Activated naive CD8-positive, alpha-beta T cell treated with anti-CD3 and anti-CD28 coated beads for 36 hours (primary cell): Measurements from ENCODE around the gene TMEM108. TPM values are rescaled to one million over a fixed set of nuclear protein-coding genes. Genes with fewer than 3 reads are reported as not detected.

Experiments
- DNase-seq: peaks from one replicate; pipeline ENCODE4 v3.0.0; 2021
- H3K27ac Mint-ChIP-seq: one replicate; pipeline ENCODE4 v1.8.0; 2022; ENCODE audit warnings: mild to moderate bottlenecking, moderate library complexity, mixed read lengths
- H3K27me3 Mint-ChIP-seq: one replicate; pipeline ENCODE4 v1.8.0; 2022; ENCODE audit warnings: mild to moderate bottlenecking, mixed read lengths
- H3K36me3 Mint-ChIP-seq: one replicate; pipeline ENCODE4 v1.8.0; 2021; ENCODE audit warnings: mild to moderate bottlenecking, mixed read lengths
- H3K4me1 Mint-ChIP-seq: one replicate; pipeline ENCODE4 v1.8.0; 2021; ENCODE audit warnings: mixed read lengths
- H3K4me3 Mint-ChIP-seq: one replicate; pipeline ENCODE4 v1.8.0; 2022; ENCODE audit warnings: mild to moderate bottlenecking, moderate library complexity, mixed read lengths
- H3K9me3 Mint-ChIP-seq: one replicate; pipeline ENCODE4 v1.8.0; 2022; ENCODE audit warnings: mixed read lengths
- total RNA-seq, 2 experiments: library from RNA; stranded (reverse); gene quantifications; one replicate each; pipeline ENCODE4 v1.2.3, GENCODE V29; 2021

TMEM108 gene
- total RNA-seq, 2 experiments from 2014 or later = not detected

GRCh38 chr3:133077688-133078087 lies 39.5 kb downstream of the TMEM108 start:
- Mint-ChIP-seq H3K36me3 (no peaks in the 10 kb centered on the region), H3K4me1 (no peaks in the 10 kb centered on the region), H3K9me3 (peaks cover 2% of the 10 kb centered on the region), H3K4me3 (no peak overlapping the region), H3K27ac (no peak overlapping the region), H3K27me3 (peaks cover 14% of the 10 kb centered on the region)
- DNase-seq = no peak

- H3K4me3 Mint-ChIP-seq = no peak overlapping the region
- H3K36me3 Mint-ChIP-seq = no peaks in the 10 kb centered on the region
- peaks cover 2% of the 10 kb centered on the region for H3K9me3 Mint-ChIP-seq
Observed at GRCh38 chr3:133079621-133080020, 41.4 kb downstream of the TMEM108 start.

GRCh38 chr3:133081016-133081415 lies 42.8 kb downstream of the TMEM108 start:
- Mint-ChIP-seq H3K27me3 (peaks cover 3% of the 10 kb centered on the region), H3K4me1 (no peaks in the 10 kb centered on the region), H3K9me3 (peaks cover 2% of the 10 kb centered on the region), H3K27ac (no peak overlapping the region), H3K36me3 (no peaks in the 10 kb centered on the region), H3K4me3 (no peak overlapping the region)
- no peak for DNase-seq

More at GRCh38 chr3:133079621-133080020, 41.4 kb downstream of the TMEM108 start:
- Mint-ChIP-seq H3K27me3 (peaks cover 14% of the 10 kb centered on the region), H3K4me1 (no peaks in the 10 kb centered on the region), H3K27ac (no peak overlapping the region)
- no peak for DNase-seq

- H3K9me3 Mint-ChIP-seq = peaks cover 2% of the 10 kb centered on the region
- no peaks in the 10 kb centered on the region for H3K4me1 Mint-ChIP-seq
- no peak overlapping the region for H3K27ac Mint-ChIP-seq
- peaks cover 3% of the 10 kb centered on the region for H3K27me3 Mint-ChIP-seq
- H3K36me3 Mint-ChIP-seq = no peaks in the 10 kb centered on the region
- H3K4me3 Mint-ChIP-seq = no peak overlapping the region
- DNase-seq = no peak
Observed at GRCh38 chr3:133083395-133083794, 45.2 kb downstream of the TMEM108 start.

- H3K4me1 Mint-ChIP-seq = no peaks in the 10 kb centered on the region
- H3K36me3 Mint-ChIP-seq = no peaks in the 10 kb centered on the region
- H3K27me3 Mint-ChIP-seq = peaks cover 5% of the 10 kb centered on the region
- H3K4me3 Mint-ChIP-seq = no peak overlapping the region
- H3K27ac Mint-ChIP-seq = no peak overlapping the region
- no peaks in the 10 kb centered on the region for H3K9me3 Mint-ChIP-seq
- DNase-seq = no peak
Observed at GRCh38 chr3:133089906-133090485, 51.8 kb downstream of the TMEM108 start.

- peaks cover 5% of the 10 kb centered on the region for H3K27me3 Mint-ChIP-seq
- no peaks in the 10 kb centered on the region for H3K4me1 Mint-ChIP-seq
- H3K27ac Mint-ChIP-seq = no peak overlapping the region
- no peak for DNase-seq
- H3K9me3 Mint-ChIP-seq = no peaks in the 10 kb centered on the region
- no peaks in the 10 kb centered on the region for H3K36me3 Mint-ChIP-seq
- H3K4me3 Mint-ChIP-seq = no peak overlapping the region
Observed at GRCh38 chr3:133092681-133093080, 54.5 kb downstream of the TMEM108 start.

GRCh38 chr3:133093366-133093765 lies 55.2 kb downstream of the TMEM108 start:
- H3K27ac Mint-ChIP-seq = no peak overlapping the region
- no peaks in the 10 kb centered on the region for H3K36me3 Mint-ChIP-seq
- peaks cover 5% of the 10 kb centered on the region for H3K27me3 Mint-ChIP-seq
- DNase-seq = no peak
- H3K9me3 Mint-ChIP-seq = no peaks in the 10 kb centered on the region
- no peaks in the 10 kb centered on the region for H3K4me1 Mint-ChIP-seq
- no peak overlapping the region for H3K4me3 Mint-ChIP-seq

GRCh38 chr3:133096900-133097613 lies 58.9 kb downstream of the TMEM108 start:
- H3K36me3 Mint-ChIP-seq = no peaks in the 10 kb centered on the region
- H3K27ac Mint-ChIP-seq = no peak overlapping the region
- no peaks in the 10 kb centered on the region for H3K9me3 Mint-ChIP-seq
- no peak overlapping the region for H3K4me3 Mint-ChIP-seq
- H3K4me1 Mint-ChIP-seq = no peaks in the 10 kb centered on the region
- H3K27me3 Mint-ChIP-seq = no peaks in the 10 kb centered on the region
- no peak for DNase-seq

- Mint-ChIP-seq H3K4me3 (no peak overlapping the region), H3K36me3 (no peaks in the 10 kb centered on the region), H3K27ac (no peak overlapping the region), H3K4me1 (no peaks in the 10 kb centered on the region), H3K27me3 (peaks cover 4% of the 10 kb centered on the region), H3K9me3 (no peaks in the 10 kb centered on the region)
- DNase-seq = no peak
Observed at GRCh38 chr3:133103706-133104105, 65.5 kb downstream of the TMEM108 start.

GRCh38 chr3:133106169-133106568 lies 68.0 kb downstream of the TMEM108 start:
- Mint-ChIP-seq H3K27ac (no peak overlapping the region), H3K27me3 (peaks cover 16% of the 10 kb centered on the region), H3K4me1 (no peaks in the 10 kb centered on the region), H3K4me3 (no peak overlapping the region), H3K36me3 (no peaks in the 10 kb centered on the region), H3K9me3 (no peaks in the 10 kb centered on the region)
- DNase-seq = no peak

GRCh38 chr3:133112666-133113065 lies 74.5 kb downstream of the TMEM108 start:
- Mint-ChIP-seq H3K4me1 (no peaks in the 10 kb centered on the region), H3K27ac (no peak overlapping the region), H3K27me3 (peaks cover 16% of the 10 kb centered on the region), H3K9me3 (no peaks in the 10 kb centered on the region), H3K36me3 (no peaks in the 10 kb centered on the region), H3K4me3 (no peak overlapping the region)
- DNase-seq = no peak

- Mint-ChIP-seq H3K4me1 (no peaks in the 10 kb centered on the region), H3K9me3 (no peaks in the 10 kb centered on the region), H3K36me3 (no peaks in the 10 kb centered on the region), H3K4me3 (no peak overlapping the region), H3K27ac (no peak overlapping the region), H3K27me3 (peaks cover 12% of the 10 kb centered on the region)
- DNase-seq = no peak
Observed at GRCh38 chr3:133113526-133113925, 75.3 kb downstream of the TMEM108 start.

- H3K4me1 Mint-ChIP-seq = no peaks in the 10 kb centered on the region
- H3K4me3 Mint-ChIP-seq = no peak overlapping the region
- H3K27ac Mint-ChIP-seq = no peak overlapping the region
- DNase-seq = no peak
- H3K27me3 Mint-ChIP-seq = peaks cover 12% of the 10 kb centered on the region
- H3K36me3 Mint-ChIP-seq = no peaks in the 10 kb centered on the region
- no peaks in the 10 kb centered on the region for H3K9me3 Mint-ChIP-seq
Observed at GRCh38 chr3:133113927-133114597, 75.9 kb downstream of the TMEM108 start.

GRCh38 chr3:133115176-133115575 lies 77.0 kb downstream of the TMEM108 start:
- no peak overlapping the region for H3K27ac Mint-ChIP-seq
- no peaks in the 10 kb centered on the region for H3K36me3 Mint-ChIP-seq
- no peaks in the 10 kb centered on the region for H3K4me1 Mint-ChIP-seq

GRCh38 chr3:133117342-133117741 lies 79.2 kb downstream of the TMEM108 start:
- no peaks in the 10 kb centered on the region for H3K9me3 Mint-ChIP-seq
- no peaks in the 10 kb centered on the region for H3K36me3 Mint-ChIP-seq
- no peaks in the 10 kb centered on the region for H3K4me1 Mint-ChIP-seq
- H3K27me3 Mint-ChIP-seq = peaks cover 8% of the 10 kb centered on the region
- H3K4me3 Mint-ChIP-seq = no peak overlapping the region
- no peak for DNase-seq
- H3K27ac Mint-ChIP-seq = no peak overlapping the region

More at GRCh38 chr3:133115176-133115575, 77.0 kb downstream of the TMEM108 start:
- no peaks in the 10 kb centered on the region for H3K9me3 Mint-ChIP-seq
- peaks cover 3% of the 10 kb centered on the region for H3K27me3 Mint-ChIP-seq
- no peak for DNase-seq
- no peak overlapping the region for H3K4me3 Mint-ChIP-seq
